SKM-1 (cell line): ENCODE measurements around the gene FOXK1.

Source experiments
- DNase-seq: peaks from one replicate; lab custom pipeline; 2025; ENCODE audit not compliant: unreplicated experiment; lab: John Stamatoyannopoulos, UW

Gene FOXK1

GRCh38 chr7:4815609-4816418 lies 133.7 kb downstream of the FOXK1 start:
- DNase-seq, result no peak

- DNase-seq, result no peak
These were observed 134.5 kb downstream of the FOXK1 start for GRCh38 chr7:4816419-4817080.

GRCh38 chr7:4817178-4817901 lies 135.2 kb downstream of the FOXK1 start:
- no peak for DNase-seq

- DNase-seq, result no peak
These were observed 136.1 kb downstream of the FOXK1 start for GRCh38 chr7:4818000-4818794.

- DNase-seq, result no peak
These were observed 137.7 kb downstream of the FOXK1 start for GRCh38 chr7:4819560-4820404.

- no peak for DNase-seq
These were observed 138.4 kb downstream of the FOXK1 start for GRCh38 chr7:4820405-4820966.
